ENCODE results near the gene ELP2. TPM values are rescaled to one million over a fixed set of nuclear protein-coding genes. Genes with fewer than 3 reads are reported as not detected.
A peak's percentile ranks its signal among the peaks of the same experiment; 100 is the strongest.
"Not testable (repeated sequence)": the region's sequence is repeated elsewhere in the genome, so short reads cannot be mapped to it uniquely, and the experiment has no call there.

The ELP2 gene
- 85.7 and 109 TPM in 2 replicates for total RNA-seq (2014; rRNA removed; shearing (Covaris generic); ENCODE audit: low replicate concordance)

GRCh38 chr18:36129300-36130038, at the start of gene ELP2, which contains the start of gene SLC39A6:
TSS of gene ELP2 (plus strand) at chr18:36129899. CDS start at chr18:36129934, 35 bp downstream.
TSS of gene SLC39A6 (minus strand) at chr18:36129340. CDS start at chr18:36127007, 2,333 bp downstream.
- Histone ChIP-seq H3K4me3 (peak within 1 kb of the TSS; percentile 82), H3K9me3 (no peaks in the 10 kb centered on the region), H3K27me3 (no peaks in the 10 kb centered on the region), H3K36me3 (peaks cover 13% of the 10 kb centered on the region)
- DNase-seq: peak; percentile 92

- not testable (repeated sequence) for H3K27me3 ChIP-seq, H3K36me3 ChIP-seq, H3K9me3 ChIP-seq, H3K4me3 ChIP-seq, DNase-seq
Observed at GRCh38 chr18:36081118-36081517, 48.6 kb upstream of the ELP2 start.

- no peak overlapping the region for H3K4me3 ChIP-seq
- no peak for DNase-seq
- H3K36me3 ChIP-seq: no peaks in the 10 kb centered on the region
- H3K9me3 ChIP-seq: no peaks in the 10 kb centered on the region
- H3K27me3 ChIP-seq: no peaks in the 10 kb centered on the region
Observed at GRCh38 chr18:36083729-36084128, 46.0 kb upstream of the ELP2 start.

GRCh38 chr18:36085195-36085594, 44.5 kb upstream of the ELP2 start:
- Histone ChIP-seq H3K4me3 (no peak overlapping the region), H3K27me3 (no peaks in the 10 kb centered on the region), H3K36me3 (no peaks in the 10 kb centered on the region), H3K9me3 (no peaks in the 10 kb centered on the region)
- no peak for DNase-seq

GRCh38 chr18:36086186-36086585, 43.5 kb upstream of the ELP2 start:
- Histone ChIP-seq H3K4me3 (no peak overlapping the region), H3K36me3 (no peaks in the 10 kb centered on the region), H3K9me3 (no peaks in the 10 kb centered on the region), H3K27me3 (no peaks in the 10 kb centered on the region)
- DNase-seq: peak; percentile 40

GRCh38 chr18:36088256-36088655, 41.4 kb upstream of the ELP2 start:
- Histone ChIP-seq H3K4me3 (no peak overlapping the region), H3K9me3 (no peaks in the 10 kb centered on the region), H3K27me3 (no peaks in the 10 kb centered on the region), H3K36me3 (no peaks in the 10 kb centered on the region)
- no peak for DNase-seq

GRCh38 chr18:36089001-36089400, 40.7 kb upstream of the ELP2 start:
- Histone ChIP-seq H3K4me3 (no peak overlapping the region), H3K9me3 (no peaks in the 10 kb centered on the region), H3K36me3 (no peaks in the 10 kb centered on the region), H3K27me3 (no peaks in the 10 kb centered on the region)
- DNase-seq: no peak

- H3K4me3 ChIP-seq, H3K9me3 ChIP-seq, H3K36me3 ChIP-seq, H3K27me3 ChIP-seq, DNase-seq: not testable (repeated sequence)
Observed at GRCh38 chr18:36092116-36092515, 37.6 kb upstream of the ELP2 start.

- Histone ChIP-seq H3K4me3 (no peak overlapping the region), H3K9me3 (no peaks in the 10 kb centered on the region), H3K36me3 (no peaks in the 10 kb centered on the region), H3K27me3 (no peaks in the 10 kb centered on the region)
- DNase-seq: no peak
Observed at GRCh38 chr18:36094431-36094830, 35.3 kb upstream of the ELP2 start.

GRCh38 chr18:36095936-36096519, 33.7 kb upstream of the ELP2 start:
- no peak for DNase-seq
- no peaks in the 10 kb centered on the region for H3K27me3 ChIP-seq
- H3K36me3 ChIP-seq: no peaks in the 10 kb centered on the region
- H3K4me3 ChIP-seq: no peak overlapping the region
- H3K9me3 ChIP-seq: no peaks in the 10 kb centered on the region

GRCh38 chr18:36096955-36097354, 32.7 kb upstream of the ELP2 start:
- no peak overlapping the region for H3K4me3 ChIP-seq
- H3K27me3 ChIP-seq: no peaks in the 10 kb centered on the region
- H3K36me3 ChIP-seq: no peaks in the 10 kb centered on the region
- H3K9me3 ChIP-seq: no peaks in the 10 kb centered on the region
- no peak for DNase-seq

- H3K27me3 ChIP-seq: no peaks in the 10 kb centered on the region
- H3K9me3 ChIP-seq: no peaks in the 10 kb centered on the region
- no peak for DNase-seq
- H3K36me3 ChIP-seq: no peaks in the 10 kb centered on the region
- no peak overlapping the region for H3K4me3 ChIP-seq
Observed at GRCh38 chr18:36099311-36099710, 30.4 kb upstream of the ELP2 start.

GRCh38 chr18:36101943-36102342, 27.8 kb upstream of the ELP2 start:
- no peak for DNase-seq
- H3K36me3 ChIP-seq: no peaks in the 10 kb centered on the region
- no peak overlapping the region for H3K4me3 ChIP-seq
- no peaks in the 10 kb centered on the region for H3K9me3 ChIP-seq
- H3K27me3 ChIP-seq: no peaks in the 10 kb centered on the region

- no peaks in the 10 kb centered on the region for H3K9me3 ChIP-seq
- no peak overlapping the region for H3K4me3 ChIP-seq
- DNase-seq: no peak
- H3K27me3 ChIP-seq: no peaks in the 10 kb centered on the region
- H3K36me3 ChIP-seq: peaks cover 2% of the 10 kb centered on the region; the same call in 1 of the 2 replicates
Observed at GRCh38 chr18:36104749-36105148, 24.9 kb upstream of the ELP2 start.

- Histone ChIP-seq H3K27me3 (no peaks in the 10 kb centered on the region), H3K4me3 (no peak overlapping the region), H3K36me3 (peaks cover 17% of the 10 kb centered on the region), H3K9me3 (no peaks in the 10 kb centered on the region)
- DNase-seq: no peak
Observed at GRCh38 chr18:36107477-36107876, 22.2 kb upstream of the ELP2 start.

- no peak for DNase-seq
- no peaks in the 10 kb centered on the region for H3K9me3 ChIP-seq
- H3K4me3 ChIP-seq: no peak overlapping the region
- no peaks in the 10 kb centered on the region for H3K27me3 ChIP-seq
- H3K36me3 ChIP-seq: peaks cover 19% of the 10 kb centered on the region
Observed at GRCh38 chr18:36108196-36108595, 21.5 kb upstream of the ELP2 start.

GRCh38 chr18:36108601-36109000, 21.1 kb upstream of the ELP2 start:
- Histone ChIP-seq H3K36me3 (peaks cover 19% of the 10 kb centered on the region), H3K27me3 (no peaks in the 10 kb centered on the region), H3K9me3 (no peaks in the 10 kb centered on the region), H3K4me3 (no peak overlapping the region)
- no peak for DNase-seq

GRCh38 chr18:36109737-36110136, 20.0 kb upstream of the ELP2 start:
- no peaks in the 10 kb centered on the region for H3K27me3 ChIP-seq
- peaks cover 30% of the 10 kb centered on the region for H3K36me3 ChIP-seq
- H3K4me3 ChIP-seq: no peak overlapping the region
- H3K9me3 ChIP-seq: no peaks in the 10 kb centered on the region
- DNase-seq: no peak

All from MG63 (cell line).